GM21786 (cell line): ENCODE results near the gene SHISA5.
"Not testable (repeated sequence)": the region's sequence is repeated elsewhere in the genome, so short reads cannot be mapped to it uniquely, and the experiment has no call there.

ENCODE experiments used
- ATAC-seq: cut with Tn5 transposase; IDR thresholded peaks from one replicate; pipeline ENCODE4 v1.9.1; 2021; ENCODE audit not compliant: unreplicated experiment

Gene SHISA5

DNA sequence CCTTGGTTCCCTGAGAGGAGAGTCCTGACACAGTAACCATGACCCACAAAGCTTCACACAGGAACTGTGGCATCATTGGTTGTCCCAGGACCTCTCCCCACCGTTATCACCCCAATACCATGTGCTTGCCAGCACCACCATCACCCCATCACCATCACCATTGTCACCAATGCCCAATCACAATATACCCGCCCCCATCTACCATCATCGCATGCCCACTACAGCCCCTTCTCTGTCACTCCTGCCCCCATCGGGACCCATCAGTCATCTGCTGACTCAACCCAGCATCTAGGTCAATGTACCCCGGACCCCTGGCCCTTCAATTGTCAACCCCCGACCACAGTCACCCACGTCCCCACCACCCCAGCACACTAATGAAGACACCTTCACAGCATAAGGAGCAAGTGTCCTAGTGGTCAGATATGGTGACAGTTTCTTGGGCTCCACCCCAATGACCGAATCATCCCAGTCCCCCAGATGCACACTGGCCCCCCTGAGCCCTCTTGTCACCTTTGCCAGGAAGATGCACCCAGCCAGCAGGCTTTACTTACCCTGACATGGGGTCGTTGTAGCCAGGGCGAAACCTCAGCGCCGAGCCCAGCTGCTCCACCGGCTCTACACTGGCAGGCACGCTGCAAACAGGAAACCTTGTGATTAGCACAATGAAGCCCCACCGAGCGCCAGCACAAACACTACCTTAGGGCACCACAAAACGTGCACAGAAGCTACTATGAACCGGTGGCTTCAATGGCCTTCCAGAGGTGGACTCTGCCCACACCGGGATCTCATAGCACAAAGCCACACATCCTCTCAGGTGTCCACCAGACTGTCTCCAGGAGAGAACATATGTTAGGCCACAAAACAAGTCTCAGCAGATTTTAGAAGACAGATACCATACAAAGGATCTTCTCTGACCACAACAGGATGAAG, 25.1 kb downstream of the SHISA5 start:
- no peak for ATAC-seq

DNA sequence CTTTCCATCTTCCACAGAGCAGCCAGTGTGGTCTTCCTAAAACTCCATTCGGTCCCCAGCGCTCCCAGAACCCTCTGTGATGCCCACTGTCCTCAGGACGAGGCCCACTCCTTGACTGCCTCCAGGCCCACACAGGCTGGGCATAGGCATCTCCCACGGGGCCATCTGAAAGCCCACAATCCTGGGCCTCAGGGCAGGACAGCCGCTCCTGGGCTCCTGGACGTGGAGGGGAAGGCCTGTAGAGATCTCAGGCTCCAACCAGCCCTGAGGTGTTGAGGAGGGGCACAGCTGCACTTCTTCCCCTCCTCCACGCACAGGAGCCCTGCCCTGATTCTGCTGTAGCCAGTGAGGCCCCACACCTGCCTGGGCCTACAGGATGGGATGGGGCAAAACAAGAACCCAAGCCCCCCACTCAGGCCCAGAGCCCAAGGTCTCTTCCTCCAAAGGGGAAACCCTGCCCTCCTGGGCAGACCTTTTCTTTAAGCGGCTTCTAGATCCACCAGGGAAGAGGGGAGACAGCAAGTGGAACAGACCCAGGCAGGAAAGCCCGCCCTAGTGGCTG, 25.9 kb downstream of the SHISA5 start:
- no peak for ATAC-seq

DNA sequence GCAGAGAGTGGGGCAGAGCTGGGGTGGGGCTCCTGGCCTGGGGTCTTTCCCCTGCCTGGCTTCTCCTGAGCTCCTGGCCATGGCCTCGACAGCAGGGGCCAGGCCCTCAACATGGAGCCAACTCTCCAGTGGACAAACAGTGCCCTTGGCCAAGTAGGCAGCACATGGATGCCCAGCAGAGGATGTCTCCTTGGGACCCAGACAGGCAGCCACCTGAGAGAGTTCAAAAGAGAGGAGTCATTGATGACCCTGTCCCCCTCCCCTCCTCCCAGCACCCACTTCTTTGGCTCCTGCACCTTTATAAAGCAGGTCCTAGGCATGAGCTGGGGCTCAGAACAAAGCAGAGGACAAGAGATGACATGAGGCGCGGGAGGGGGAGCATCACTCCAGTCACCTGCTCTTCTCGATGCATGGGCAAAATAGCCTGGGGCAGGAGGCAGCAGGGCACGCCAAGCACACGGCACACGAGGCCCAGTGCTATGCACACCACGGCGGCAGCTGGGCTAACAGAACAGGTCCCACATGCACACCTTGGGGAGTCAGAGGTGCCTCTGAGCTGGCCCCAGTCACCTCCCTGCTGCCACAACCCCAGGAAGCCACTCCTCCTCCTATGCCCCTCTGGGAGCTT, 27.4 kb downstream of the SHISA5 start:
- no peak for ATAC-seq

DNA sequence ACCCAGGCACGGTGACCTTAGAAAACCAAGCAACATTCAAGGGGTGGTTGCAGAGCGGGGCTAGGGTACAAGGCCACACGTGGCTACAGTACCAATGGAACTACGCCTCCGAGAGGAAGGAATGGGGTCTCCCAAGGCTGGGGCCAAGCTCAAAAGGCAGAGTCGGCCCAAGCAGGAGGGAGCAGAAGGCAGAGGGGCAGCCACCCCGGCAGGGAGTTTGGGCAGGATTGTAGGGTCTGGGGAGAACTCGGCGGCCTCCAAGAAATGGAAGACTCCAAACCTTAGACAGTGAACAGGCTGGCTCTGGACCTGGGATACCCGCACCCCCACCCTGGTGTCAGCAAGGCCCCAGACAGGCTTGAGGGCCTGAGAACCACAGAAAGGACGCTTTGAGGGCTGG, 28.8 kb downstream of the SHISA5 start:
- ATAC-seq: no peak

DNA sequence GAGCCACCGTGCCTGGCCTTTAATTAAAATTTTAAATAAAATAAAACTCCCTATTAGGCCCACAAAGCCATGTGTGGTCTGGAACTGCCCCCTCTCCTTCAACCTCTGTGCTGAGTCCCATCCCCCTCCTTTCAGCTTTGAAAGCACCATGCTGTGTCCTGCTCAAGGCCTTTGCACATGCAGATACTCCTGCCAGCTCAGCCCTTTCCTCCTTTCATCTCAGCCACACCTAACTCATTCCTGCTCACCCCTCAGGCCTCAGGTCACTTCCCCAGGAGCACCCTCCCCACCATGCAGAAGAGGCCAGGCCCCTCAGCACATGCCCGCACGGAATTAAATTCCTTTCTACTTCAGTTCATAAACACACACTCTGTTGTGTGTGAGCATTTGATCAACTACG, 29.4 kb downstream of the SHISA5 start:
- no peak for ATAC-seq

DNA sequence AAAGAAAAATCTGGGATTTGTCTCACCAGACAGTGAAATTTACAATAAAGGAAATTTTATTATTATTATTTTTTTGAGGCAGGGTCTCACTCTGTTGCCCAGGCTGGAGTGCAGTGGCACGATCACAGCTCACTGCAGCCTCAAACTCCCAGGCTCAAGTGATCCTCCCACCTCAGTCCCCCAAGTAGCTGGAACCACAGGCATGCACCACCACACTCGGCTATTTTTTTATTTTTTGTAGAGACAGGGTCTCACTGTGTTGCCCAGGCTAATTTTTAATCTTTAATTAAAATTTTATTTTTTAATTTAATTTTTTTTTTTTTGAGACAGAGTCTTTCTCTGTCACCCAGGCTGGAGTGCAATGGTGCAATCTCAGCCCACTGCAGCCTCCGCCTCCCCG, 29.9 kb downstream of the SHISA5 start:
- not testable (repeated sequence) for ATAC-seq

DNA sequence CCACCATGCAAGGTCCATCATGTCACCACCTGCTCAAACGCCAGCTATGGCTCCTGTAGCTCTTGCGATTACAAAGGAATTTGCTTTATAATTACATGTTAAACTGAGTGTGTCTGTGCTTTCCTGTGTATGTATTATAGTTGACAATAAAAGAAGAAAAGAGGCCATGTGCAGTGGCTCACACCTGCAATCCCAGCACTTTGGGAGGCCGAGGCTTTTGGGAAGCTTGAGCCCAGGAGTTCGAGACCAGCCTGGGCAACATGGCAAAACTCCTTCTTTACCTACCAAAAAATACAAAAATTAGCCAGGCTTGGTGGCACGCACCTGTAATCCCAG, 30.4 kb downstream of the SHISA5 start:
- no peak for ATAC-seq

DNA sequence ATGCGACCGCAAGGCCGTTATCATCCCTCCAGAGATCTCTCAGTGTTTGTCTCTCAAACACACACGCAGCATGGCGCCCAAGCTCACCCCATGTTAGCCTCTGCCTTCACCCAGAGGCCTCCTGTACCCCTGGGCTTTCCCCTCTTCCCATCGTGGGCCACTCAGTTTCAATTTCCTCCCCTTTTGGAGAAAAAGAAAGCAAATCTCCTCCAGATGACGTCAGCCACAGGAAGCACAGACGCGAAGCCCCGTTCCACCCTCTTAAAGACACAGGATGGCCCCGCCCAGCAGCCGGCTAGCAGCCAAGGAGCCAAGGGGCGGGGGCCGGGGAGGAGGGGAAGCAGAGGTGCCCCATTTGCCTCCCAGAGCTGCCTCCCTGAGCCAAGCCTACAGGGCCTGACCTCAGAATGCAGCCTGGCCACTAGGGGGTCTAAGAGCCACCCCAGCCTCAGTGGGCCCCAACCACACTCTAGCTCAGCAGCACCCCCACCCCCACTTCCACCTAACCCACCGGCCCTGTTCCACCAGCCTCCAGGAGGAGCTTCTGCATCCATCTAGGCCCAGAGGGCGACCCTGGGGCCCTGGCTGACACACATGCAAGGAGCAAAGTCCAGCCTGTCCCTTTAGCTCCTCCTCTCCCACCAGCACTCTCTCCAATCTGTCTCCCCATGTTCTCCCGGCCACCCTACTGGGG, 30.9 kb downstream of the SHISA5 start:
- peak; percentile 78 for ATAC-seq

DNA sequence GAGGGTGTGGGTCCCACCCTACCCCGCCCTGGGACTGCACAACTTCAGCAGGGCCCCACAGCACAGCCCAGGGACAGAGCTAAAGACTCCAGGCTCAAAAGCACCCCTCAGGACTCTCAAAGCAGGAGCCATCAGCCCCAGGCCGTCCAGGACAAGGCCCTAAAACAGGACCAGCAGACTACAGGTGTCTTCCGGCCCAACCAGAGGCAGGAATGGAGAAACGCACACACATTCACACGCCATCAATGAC, 31.4 kb downstream of the SHISA5 start:
- ATAC-seq: peak; percentile 2

DNA sequence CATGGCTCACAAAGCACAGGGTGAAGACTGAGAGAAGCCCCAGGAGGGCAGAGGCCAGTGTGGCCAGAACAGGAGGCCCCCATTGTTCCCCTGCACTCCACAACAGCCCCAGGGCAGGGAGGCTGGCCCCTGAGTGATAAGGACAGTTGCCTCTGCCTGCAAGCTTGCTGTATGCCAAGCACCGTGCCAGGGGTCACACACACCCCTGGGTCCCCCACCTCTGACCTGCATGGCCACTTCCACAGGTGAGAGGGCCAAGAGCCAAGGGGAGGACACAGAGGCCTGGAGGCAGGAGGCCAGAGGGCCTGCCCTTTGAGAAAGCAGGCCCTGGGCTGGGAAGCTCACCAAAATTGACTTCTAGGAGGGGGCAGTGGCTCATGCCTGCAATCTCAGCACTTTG, 33.7 kb downstream of the SHISA5 start:
- ATAC-seq: no peak

DNA sequence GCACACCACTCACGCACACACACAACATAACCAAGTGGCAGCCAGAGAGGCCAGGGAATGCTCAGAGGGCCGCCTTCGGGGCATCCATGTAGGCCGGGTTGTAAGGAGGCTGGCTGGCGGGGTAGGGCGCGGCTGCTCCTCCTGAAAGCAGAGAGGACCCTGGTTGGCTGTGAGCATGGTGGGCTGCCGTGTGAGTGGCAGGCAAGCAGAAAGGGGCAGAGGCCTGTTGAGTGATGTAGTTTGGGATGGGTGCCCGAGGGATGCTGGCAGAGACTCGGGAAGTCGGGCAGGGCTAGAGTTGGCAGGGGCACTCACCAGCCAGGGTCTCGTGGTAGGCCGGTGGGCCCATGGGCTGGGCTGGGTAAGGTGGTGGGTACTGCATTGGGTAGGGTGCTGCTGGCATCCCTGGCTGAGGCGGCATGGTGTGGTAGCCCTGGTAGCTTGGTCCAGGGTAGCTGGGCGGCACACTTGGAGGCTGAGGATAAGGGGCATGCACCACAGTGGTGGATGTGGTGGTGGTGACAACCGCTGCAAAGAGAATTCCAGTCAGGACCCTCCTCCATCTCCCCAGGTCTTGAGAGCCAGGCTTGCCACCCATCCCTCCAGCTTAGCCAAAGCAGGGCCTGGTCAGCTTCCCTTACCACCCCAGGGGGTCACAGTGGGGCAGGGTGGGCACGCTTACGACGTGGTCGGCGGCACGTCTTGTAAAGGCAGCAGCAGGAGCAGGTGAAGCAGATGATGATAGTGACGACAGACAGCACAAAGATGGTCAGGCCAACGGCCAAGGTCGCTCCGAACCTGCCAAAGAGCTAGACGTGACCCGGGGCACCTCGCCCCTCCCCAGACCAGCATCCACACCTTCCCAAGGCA, 34.7 kb downstream of the SHISA5 start:
- no peak for ATAC-seq

DNA sequence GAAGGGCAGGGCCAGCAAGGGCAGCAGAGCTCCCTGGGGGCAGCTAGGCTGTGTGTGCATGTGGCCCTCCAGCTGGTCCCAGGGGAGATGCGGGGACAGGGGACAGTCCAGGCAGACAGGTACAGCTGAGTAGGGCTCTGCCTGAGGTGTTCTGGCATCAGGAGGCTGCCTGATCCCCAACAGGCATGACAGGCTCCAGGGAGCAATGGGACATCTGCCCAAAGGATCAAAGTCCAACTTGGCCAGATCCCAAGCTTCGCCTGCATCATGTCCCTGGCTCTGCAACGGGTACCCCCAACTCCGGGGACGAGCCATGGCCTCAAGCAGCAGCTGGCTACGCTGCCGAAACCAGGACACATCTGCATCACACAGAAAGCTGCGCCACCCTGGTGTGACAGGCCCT, 35.6 kb downstream of the SHISA5 start:
- ATAC-seq: no peak

DNA sequence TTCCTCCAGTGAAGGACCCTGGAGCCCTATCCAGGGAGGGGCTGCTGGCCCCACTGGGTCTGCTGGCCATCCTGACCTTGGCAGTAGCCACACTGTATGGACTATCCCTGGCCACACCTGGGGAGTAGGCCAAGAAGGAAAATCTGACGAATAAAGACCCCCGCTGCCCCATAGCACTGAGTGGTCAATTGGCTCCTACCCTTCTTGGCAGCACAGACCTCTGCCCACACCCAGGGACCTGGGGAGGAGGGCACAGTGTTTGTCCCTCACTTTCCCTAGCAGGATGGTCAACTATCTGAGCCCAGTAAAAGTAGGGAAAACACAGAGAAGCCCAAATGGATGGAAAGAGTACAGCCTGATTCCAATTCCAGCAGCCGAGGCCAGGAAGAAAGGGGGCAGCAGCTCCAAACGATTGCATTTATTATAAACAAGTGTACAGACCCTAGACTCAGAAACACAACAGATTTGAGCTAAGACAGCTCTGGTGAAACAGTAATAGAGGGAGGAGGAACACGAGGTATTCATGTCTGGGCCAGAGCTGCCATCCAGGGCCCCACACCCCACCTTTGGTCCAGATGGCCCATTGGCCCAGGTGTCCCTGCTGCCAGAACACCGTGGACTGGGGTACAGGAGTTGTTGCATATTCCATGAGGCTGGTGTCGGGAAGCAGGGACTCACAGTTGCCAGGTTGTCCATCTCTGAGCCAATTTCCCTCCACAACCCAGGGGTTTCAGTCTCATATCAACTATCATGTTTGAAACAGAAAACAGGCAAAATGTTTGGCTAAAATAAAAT, 36.3 kb downstream of the SHISA5 start:
- no peak for ATAC-seq

DNA sequence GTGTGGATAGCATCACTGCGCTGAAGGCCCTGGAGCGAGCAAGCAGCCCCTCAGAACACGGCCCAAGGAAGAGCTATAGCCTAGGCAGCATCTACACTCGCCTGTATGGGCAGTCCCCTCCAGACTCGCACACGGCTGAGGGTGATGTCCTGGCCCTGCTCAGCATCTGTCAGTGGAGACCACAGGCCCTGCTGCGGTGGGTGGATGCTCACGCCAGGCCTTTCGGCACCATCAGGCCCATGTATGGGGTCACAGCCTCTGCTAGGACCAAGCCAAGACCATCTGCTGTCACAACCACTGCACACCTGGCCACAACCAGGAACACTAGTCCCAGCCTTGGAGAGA, 36.9 kb downstream of the SHISA5 start:
- ATAC-seq: no peak

DNA sequence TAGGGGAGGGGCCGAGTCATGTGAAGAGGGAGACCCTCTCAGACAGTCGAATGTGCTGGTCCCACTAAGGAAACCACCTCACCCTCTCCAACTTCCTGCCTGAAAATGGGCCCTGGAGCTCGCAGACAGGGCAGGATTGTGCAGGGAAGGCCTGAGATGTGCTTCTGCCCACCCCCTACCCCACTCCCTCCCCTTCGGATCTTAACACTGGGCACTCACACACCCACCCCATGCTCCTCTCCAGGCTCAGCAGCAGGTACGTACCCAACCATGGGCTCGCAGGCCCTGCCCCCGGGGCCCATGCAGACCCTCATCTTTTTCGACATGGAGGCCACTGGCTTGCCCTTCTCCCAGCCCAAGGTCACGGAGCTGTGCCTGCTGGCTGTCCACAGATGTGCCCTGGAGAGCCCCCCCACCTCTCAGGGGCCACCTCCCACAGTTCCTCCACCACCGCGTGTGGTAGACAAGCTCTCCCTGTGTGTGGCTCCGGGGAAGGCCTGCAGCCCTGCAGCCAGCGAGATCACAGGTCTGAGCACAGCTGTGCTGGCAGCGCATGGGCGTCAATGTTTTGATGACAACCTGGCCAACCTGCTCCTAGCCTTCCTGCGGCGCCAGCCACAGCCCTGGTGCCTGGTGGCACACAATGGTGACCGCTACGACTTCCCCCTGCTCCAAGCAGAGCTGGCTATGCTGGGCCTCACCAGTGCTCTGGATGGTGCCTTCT, 37.4 kb downstream of the SHISA5 start:
- no peak for ATAC-seq

DNA sequence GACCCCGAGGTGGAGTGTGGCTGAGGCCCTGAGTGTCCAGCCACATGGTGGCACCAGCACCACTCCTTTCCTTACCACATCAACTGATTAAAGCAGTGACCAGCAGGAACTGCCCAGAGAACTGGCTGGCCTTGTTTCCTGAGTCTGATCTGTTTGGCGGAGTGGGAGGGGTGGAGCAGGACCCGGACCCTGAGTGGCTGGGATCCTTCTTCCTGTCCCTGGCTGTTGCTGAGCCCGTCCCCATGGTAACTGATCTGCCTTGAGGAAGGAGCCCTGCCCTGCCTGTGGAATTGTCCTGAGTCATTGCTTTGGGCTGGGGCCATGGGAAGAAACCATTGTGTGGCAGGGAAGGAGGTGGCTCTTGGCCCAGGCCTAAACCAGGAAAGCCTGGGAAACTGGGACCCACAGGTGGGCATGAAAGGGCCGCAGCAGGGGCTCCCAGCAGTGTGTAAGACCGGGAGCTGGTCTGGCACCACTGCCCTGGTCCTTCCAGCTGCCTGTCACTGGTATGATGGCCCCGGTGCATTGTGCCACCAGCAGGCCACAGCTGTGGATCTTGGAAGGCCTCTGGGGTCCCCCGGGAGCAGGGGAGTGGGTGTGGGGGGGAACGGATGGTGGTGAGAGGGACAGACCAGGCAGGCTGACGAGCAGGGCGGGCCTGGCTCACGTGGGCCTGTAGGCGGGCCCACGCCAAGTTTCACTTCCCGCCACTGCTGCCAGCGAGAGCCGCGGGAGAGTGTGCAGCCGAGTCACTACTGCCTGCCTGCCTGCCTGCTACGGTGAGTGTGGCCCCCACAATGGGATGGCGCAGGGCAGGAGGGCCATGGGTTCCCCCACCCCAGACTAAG, 38.2 kb downstream of the SHISA5 start:
- ATAC-seq: peak; percentile 75

DNA sequence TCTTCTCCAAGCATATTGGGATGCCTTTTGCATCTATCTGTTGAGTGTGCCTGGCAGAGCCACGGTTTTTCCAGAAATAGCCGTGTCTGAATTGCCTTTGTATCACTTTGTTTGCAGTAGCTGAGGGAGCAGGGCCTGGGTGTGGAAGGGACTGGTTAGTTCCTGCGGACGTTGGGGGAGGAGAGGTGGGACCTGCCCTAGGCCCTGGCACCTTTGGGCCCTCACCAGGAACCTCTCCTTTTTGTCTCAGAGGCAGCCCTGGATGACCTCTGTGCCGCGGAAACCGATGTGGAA, 38.8 kb downstream of the SHISA5 start:
- no peak for ATAC-seq

DNA sequence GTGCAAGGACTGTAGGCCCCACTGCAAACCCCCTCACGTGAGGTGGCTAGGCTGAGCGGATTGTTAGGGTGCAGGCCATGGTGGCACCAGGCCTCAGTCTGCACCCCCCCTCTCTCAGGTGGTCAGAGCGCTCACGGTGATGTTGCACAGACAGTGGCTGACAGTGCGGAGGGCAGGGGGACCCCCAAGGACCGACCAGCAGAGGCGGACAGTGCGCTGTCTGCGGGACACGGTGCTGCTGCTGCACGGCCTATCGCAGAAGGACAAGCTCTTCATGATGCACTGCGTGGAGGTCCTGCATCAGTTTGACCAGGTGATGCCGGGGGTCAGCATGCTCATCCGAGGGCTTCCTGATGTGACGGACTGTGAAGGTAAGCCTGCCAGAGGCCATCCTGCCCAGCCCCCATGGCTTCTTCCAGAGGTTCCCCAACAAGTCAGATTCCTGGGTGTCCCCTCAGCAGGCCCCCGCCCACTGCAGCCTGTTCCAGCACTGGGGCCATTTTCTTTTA, 39.2 kb downstream of the SHISA5 start:
- no peak for ATAC-seq

DNA sequence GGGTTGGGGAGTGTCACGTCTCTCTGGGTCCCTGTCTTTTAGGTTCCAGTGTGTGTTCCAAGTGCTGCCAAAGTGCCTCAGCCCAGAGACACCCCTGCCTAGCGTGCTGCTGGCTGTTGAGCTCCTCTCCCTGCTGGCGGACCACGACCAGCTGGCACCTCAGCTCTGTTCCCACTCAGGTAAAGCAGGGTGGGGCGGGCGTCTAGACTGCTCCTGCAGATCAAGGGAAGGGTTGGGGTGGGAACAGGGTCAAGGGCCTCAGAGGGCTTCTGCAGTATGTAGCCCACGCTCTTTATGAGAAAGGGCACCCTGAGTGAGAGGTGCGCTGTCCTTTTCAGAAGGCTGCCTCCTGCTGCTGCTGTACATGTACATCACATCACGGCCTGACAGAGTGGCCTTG, 40.3 kb downstream of the SHISA5 start:
- no peak for ATAC-seq
